ENCODE measurements around the gene C9orf85.
"Not testable (repeated sequence)": the region's sequence is repeated elsewhere in the genome, so short reads cannot be mapped to it uniquely, and the experiment has no call there.

The C9orf85 gene

DNA sequence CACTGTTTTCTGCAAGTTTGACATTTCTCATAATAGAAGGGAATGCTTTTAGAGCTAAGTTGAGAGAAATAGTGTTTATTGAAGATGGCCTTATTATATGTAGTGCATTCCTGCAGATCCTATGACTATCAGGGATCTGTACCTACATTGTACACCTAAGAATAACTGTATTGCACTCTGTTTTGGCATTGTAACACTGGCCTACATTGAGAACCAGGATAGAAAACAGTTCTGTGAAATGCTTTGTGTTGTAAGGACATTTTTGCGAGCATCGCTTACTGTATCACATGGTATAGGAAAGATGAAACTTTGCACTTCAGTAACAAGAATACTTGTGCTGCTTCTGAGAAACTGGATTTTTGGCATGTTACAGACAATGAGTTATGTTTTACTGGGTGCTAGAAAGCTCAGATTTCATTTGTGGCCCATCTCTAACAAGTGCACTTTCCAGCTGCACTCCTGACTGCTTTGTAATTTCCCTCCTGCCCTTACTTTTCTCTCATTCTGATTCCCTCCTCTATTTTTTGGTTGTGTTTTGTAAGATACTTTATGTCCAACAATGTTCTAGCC is 30.6 kb downstream of the C9orf85 start:
- DNase-seq (ENCODE audit: low read depth), result no peak

DNA sequence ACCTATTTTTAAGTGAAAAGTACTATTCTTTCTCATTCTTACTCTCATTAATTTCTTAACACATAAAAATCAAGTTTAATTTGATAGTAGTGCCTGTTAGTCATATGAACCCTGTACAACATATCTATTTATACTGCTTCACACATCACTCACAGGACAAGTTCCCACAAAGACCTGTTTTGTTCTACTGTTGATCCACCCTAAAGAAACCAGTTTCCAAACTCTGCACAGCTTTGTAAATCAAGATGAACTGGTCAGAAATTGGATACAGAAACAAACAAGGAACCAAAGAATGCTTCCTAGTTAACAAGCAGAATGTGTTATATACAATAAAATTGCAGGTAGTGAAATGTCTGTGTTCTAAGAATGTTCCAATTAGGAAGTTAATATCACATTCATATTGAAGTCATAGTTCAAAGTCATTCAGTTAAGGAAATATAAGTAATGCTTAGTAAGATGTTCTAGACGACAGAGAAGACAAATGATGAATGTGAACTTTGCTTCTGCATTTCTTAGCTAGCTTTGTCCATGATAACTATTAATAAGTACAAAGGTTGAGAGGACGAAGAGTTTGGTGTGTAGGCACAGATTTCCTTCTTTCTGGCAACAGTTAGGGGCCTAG is 33.4 kb downstream of the C9orf85 start:
- no peak for DNase-seq (ENCODE audit: low read depth)

DNA sequence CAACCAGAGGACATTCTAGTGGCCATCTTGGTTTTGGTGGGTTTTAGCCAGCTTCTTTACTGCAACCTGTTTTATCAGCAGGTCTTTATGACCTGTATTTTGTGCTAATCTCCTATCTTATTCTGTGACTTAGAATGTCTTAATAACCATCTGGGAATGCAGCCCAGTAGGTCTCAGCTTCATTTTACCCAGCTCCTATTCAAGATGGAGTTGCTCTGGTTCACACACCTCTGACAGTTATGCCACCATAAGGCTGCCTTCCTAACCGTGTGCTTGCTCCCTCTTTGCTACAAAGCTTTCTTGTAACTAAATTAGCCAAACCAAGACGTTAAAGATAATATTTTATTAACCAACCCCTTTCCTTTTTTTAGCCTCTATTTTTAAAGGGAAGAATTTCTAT is 43.2 kb downstream of the C9orf85 start:
- DNase-seq (ENCODE audit: low read depth), result not testable (repeated sequence)

DNA sequence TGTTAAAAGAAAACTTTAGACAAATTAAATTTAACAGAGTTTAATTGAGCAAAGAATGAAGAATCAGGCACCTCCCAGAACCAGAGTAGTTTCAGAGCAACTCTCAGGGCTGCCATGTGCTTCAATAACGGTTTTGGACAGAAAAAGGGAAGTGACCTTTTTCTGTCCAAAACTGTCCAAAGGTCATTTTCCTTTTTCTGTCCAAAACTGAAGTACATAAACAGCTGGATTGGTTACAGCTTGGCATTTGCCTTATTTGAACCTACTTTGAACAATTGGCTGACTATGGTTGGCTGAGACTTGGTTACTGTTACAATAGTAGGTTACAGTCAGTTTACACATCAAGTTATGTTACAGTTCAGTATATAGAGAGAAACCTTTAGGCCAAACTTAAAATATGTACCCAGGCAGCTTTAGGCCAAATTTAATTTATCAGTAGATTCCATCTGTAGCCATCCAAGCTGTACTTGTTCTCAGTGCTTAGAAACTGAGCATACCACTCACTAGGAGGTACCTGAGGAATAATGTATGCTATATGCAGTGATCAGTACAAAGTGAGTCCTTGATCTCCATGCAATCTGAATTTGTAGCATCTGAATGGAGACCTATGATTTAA is 44.0 kb downstream of the C9orf85 start:
- DNase-seq (ENCODE audit: low read depth), result no peak

DNA sequence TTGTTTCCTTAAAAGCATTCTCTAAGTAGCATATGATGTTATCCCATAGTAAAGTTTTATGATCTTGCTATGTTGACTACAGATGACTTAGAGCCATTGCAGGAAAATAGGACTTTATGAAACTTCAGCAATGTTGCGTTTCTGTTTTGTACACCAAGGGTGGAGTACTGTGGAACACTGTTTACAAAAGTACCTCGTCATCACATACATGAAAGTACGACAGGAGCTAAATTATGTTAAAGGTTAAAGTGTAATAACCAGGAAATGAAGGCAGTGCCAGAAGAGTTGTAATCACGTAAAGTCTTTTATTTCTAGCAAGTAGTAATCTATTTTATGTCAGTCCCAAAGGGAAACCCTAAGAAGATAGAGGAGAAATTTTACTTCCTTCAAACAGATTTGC is 50.9 kb downstream of the C9orf85 start:
- no peak for DNase-seq (ENCODE audit: low read depth)

DNA sequence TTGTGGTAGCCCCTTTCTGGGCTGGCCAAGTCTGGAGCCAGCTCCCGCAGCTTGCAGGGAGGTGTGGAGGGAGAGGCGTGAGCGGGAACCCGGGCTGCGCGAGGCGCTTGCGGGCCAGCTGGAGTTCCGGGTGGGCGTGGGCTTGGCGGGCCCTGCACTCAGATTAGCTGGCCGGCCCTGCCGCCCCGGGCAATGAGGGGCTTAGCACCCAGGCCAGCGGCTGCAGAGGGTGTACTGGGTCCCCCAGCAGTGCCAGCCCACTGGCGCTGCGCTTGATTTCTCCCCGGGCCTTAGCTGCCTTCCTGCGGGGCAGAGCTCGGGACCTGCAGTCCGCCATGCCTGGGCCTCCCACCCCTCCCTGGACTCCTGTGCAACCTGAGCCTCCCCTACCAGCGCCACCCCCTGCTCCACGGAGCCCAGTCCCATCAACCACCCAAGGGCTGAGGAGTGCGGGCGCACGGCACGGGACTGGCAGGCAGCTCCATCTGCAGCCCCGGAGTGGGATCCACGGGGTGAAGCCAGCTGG is 52.1 kb downstream of the C9orf85 start:
- not testable (repeated sequence) for DNase-seq (ENCODE audit: low read depth)

DNA sequence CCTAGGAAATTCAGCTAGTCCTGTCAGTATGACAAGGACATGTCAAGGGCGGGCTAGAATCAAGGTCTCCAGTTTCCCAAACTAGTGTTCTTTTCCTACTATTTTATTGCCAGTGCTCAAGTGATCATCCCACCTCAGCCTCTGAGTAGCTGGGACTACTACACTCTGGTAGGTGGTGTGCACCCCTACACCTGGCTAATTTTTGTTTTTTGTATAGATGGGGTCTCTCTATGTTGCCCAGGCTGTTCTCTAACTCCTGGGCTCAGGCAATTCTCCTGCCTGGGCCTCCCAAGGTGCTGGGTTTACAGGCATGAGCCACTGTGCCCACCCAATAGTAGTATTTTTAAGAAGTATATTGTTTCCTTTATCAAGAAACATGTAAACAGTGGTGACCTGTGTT is 54.0 kb downstream of the C9orf85 start:
- DNase-seq (ENCODE audit: low read depth), result no peak

DNA sequence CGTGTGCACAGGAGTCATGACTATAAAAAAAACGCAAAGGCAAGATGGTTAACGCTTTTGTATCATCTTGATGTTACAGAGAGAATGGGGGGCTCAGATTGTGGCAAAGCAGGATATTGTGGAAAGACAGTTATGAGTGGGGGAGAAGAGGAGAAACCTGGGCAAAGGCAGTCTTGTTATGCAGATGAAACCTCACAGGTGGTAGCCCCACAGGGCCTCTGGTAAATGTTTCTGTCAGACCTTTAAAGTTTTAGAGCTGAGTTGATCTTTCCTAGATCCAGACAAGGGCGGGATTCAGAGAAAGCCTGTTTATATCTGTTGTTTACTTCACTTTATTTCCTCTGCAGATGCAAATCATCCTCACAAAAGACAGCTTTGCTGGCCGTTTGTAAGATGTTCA is 55.2 kb downstream of the C9orf85 start:
- DNase-seq (ENCODE audit: low read depth), result no peak

DNA sequence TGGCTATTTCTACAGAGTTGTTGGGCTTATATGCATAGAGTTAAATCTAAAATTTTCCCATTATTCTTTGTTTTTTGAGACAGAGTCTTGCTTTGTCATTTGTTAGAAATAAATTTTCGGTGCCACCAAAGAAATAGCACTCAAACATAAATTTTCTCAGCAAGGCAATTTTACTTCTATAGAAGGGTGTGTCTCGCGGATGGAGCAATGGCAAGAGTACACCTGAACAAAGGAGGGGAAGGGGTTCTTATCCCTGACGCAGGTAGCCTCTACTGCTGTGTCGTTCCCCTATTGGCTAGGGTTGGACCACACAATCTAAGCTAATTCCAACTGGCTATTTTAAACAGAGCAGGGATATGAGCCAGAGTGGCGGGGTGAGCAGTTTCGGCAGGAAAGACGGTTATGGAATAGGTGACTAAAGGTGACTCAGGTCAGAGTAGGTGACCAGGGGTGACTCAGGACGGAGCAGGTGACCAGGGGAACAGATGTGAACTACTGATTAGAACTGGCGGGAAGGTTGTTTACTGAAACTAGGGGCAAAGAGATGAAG is 57.2 kb downstream of the C9orf85 start:
- no peak for DNase-seq (ENCODE audit: low read depth)

DNA sequence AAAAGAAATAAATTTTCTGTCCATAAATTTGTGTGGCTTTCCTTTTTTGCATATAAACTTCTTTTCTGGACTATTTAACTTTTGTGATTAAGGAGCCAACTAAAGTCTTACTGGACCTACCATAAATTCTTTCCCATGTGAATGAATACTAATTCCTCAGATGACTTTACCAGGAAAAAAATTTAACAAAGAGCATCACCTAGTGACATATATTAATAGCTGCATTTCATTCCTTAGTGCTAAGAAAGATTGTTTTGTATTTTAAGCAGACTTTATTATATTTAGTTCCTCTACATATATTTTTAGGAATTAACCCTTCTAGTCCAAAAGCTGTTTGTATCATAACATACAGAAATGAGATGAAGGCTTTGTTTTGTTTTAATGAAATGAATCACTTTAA is 64.4 kb downstream of the C9orf85 start:
- DNase-seq (ENCODE audit: low read depth), result no peak

DNA sequence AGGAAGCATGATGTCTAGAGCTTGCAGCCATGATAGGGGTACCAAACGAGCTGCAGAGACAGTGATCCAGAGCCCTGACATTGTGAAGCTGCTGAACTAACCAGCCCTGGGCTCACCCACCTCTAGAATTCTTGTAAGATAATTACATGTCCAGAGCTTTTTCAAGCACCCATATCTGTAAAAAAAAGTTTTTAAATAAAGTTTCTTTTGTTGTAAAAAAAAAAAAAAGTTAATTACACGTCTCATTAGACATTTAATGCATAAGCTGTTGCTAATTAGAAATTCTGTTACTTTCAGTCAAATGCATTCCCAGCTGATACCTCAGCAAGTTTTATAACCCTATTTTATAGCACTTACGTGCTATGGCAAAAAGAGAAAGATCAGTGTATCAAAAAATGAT is 65.6 kb downstream of the C9orf85 start:
- DNase-seq (ENCODE audit: low read depth), result no peak

DNA sequence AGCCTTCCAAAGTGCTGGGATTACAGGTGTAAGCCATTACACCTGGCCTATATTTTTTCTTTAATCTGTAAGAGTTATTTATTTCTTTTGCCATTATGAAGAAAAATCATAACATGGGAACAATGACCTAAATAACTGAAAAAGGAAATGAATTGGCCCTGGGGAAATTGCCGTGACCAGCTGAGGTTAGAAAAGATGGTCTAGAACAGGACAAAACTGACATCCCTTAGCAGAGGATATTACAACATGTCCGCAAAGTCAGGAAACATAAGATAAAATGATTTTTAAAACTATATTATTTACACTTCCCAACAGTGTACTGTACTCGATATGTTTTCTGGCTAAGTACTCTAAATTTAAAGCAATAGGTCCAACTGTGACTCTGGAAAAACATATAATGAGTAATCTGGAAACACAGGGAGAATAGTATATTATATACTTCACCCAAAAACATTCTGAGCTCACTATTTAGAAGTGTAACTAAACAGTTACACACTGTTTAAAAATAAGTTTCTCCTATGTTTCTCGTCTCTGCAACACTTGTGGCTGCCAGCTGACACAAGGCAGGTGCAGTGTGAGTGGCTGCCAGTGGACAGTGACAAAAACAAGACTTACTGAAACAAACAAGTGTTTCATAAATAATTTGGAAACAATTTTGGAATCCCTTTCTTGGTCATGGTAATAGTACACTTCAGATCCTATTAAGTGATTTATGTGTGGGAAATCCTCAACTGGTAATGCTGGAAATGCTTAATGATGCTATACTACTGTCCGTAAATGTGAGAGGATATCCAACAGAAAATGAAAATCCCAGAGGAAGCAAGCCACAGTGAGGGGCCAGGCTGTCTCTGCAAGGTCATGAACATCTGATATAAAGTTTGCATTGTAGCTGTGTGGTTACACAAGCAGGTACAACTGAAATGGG is 69.1 kb downstream of the C9orf85 start:
- no peak for DNase-seq (ENCODE audit: low read depth)

DNA sequence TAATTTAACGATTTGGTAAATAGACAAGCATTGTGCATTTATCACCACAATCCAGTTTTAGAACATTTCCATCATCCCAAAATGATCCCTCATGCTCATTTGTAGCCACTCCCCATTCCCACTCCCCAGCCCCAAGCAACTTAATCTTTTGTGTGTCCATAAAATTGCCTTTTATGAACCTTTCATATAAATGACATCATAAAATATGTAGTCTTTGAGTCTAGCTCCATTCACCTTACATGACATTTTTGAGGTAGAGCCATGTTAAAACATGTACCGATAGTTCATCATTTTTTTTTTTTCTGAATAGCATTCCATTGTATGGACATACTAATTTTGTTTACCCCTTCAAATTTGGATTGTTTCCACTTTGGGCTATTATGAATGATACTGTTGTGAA is 70.5 kb downstream of the C9orf85 start:
- no peak for DNase-seq (ENCODE audit: low read depth)

DNA sequence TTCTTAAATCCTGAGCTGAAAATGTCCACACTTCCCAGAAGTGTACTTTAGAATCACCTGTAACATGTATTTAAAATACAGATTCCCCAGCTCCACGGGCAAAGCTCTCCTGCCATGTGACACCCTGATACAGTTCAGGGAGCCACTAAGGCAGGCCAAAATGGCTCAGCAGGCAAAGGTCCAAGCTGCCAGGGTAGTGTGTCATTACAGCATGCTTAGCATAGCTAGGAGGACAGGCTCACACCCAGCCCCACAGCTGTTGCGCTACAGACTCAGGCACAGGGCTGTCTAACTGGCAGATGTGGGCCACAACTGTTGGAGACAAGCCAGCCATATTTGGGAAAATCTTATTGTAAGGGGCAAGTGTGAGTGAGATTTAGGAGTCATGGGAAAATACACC is 73.0 kb downstream of the C9orf85 start:
- DNase-seq (ENCODE audit: low read depth), result peak; percentile 68

DNA sequence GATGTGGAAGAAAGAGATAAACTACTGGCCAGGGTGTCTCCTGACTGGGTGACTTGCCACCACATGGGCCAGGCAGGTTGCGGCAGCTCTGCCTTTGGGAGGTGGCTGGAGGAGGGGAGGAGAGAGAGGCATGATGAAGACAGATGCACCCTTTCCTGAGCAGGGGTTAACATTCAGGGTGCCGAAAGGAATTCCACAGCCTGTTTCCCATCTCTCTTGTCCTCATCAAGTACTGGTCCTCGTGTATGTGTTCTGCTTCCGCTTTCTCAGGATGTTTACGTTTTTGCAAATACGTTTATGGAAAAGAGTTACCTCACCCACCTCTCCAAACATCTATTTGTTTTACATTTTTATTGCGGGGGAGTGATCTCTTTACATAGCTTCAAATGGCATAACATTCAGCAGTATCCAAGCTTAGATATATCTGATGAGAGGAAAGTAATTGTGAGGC is 73.4 kb downstream of the C9orf85 start:
- DNase-seq (ENCODE audit: low read depth), result no peak

DNA sequence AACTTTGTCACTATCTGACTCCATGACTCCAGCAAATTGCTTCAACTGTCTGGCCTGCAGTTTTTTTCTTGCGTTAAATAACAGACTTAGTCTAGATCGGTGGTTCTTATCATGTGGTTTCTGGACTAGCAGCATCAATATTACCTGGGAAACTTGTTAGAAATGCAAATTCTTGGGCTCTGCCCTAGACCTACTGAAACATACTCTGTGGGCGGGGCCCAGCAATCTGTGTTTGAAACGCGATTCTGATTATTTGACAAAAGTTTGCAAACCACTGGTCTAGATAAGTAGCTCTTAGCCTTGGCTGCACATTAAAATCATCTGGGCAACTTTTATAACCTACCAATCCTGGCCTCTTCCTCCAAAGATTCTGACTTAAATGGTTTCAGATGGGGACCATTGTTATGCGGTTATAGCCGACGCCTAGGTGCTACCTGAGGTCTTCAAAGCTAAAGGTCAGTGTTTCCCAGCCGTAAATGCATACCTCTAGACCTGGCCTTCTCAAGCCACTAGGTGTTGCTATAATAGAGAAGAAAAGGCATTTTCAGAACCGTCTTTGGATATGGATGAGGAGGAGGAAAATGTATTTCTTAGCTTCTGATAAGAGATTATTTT is 74.0 kb downstream of the C9orf85 start:
- no peak for DNase-seq (ENCODE audit: low read depth)

DNA sequence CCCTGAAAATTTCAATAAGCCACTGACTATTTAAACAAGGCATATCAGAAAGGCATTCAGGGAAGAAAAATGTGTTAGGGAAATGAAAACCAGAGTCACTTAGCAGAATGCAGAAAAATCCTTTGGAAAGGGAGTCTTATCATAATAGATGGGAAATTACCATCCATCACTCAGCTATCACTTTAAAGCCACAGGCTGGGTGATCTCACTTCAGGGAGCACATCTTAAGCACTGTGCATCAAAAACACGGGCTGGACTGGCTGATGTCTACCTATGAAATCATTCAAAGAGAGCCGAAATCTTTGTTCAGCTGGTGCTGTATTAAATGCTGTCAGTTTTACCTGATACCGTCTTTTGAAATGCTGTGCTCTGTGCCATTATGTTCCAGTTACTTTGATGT is 75.5 kb downstream of the C9orf85 start:
- no peak for DNase-seq (ENCODE audit: low read depth)

DNA sequence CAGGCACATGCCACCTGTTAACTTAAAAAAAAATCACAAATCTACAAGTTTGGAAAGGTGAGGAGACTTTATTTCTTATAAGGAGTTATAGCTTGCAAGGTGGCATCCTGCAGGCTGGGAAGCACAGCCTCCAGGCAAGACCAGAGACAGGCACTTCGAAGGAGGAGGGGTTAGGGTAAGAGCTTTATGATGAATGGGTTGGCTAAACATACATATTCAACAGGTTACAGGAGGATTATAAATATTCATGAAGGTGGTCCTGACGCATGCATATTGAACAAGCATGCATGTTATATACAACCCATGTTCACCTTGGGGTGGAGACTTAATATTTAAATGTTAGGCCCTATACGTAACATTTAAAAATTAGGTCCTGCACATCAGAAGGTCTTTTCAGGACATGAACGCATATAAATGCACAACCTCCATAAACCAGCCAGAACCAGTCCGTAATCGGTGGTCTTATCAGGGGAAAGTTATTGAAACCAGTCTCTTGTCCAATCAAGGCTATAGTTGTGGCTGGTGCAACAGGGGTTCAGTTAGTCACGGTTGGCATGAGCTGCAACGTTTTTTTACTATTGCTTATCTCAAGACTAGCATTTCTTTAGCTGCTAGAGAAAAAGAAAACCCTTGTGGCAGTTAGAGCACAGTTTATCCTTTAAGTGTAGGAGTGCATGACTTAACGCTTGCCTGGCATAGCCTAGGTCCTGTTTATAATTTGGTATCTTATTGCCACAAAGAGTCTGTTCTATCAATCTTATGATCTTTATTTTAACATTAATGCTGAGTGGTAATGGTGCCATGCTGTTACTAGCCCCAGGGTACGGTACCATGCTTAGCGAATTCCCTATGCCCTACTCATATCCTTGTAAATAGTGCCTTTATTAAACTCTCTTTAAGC is 76.3 kb downstream of the C9orf85 start:
- DNase-seq (ENCODE audit: low read depth), result no peak

DNA sequence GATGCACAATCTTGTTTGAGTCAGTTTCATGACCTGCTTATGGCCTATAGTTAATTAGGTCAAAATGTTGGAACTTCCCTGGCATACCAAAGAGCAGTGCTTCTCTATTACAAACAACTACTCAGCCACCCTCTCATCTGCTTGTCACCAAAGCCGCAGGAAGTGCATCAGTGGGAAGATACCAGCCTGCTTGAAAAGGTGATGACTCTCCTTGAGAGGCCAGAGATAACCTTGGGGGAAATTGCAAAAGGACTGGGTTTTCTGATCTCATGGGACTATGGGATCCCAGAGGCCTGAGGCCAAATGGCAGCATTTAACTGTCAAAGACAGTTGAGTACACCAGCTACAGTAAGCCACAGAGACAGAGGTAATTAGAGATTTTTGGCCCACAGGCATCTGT is 79.0 kb downstream of the C9orf85 start:
- no peak for DNase-seq (ENCODE audit: low read depth)

DNA sequence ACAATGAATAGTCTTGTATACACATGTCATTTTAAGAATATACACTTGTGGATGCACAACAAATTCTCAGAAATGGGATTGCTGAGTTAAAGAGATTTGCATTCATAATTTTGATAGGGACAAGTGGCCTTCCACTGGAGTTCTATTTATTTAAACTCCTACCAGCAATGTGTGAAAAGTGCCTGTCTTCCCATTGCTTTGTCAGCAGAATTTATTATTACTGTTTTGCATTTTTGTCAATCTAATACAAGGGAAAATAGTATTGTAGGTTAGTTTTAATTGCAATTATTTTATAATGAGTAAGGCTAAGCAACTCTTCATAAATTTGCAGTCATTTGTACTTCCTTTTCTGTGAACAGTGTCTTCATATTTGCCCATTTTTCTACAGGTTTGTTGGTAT is 94.0 kb downstream of the C9orf85 start:
- DNase-seq (ENCODE audit: low read depth), result no peak

DNA sequence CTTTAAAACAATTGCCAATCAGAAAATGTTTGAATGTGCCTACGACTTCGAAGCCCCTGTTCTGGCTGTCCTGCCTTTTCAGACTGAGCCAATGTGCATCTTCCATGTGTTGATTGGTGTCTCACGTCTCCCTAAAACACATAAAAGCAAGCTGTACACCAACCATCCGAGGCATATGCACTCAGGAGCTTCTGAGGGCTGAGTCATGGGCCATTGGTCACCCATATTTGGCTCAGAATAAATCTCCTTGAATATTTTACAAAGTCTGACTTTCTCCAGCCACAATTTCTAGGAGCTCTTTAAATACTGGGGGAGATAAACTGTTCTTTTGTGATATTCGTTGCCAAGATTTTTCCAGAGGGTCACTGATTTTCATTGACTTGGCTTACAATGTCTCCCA is 95.1 kb downstream of the C9orf85 start:
- DNase-seq (ENCODE audit: low read depth), result no peak
